OCI-LY7 (cell line): ENCODE data around the gene MALRD1. TPM values are rescaled to one million over a fixed set of nuclear protein-coding genes. Genes with fewer than 3 reads are reported as not detected.

Source experiments
- BruUV-seq: library from RNA; stranded (reverse); fragments of 400-500 nt; replicated peaks from 2 replicates; lab custom pipeline; 2021; lab: Mats Ljungman, UMichigan
- CTCF ChIA-PET: fragments of 300-600 bp; sonication (Branson Sonifier 250); formaldehyde crosslinking; loops from one replicate; lab custom pipeline; 2022; ENCODE audit warnings: antibody characterized with exemption; ENCODE audit not compliant: unreplicated experiment; lab: Charles Lee
- POLR2A ChIA-PET: fragments of 300-600 bp; sonication (Branson Sonifier 250); formaldehyde crosslinking; loops from one replicate; lab custom pipeline; 2022; ENCODE audit warnings: antibody characterized with exemption; lab: Charles Lee
- DNase-seq: peaks from one replicate; pipeline ENCODE4 v3.0.0-alpha.2; 2015; ENCODE audit warnings: low spot score
- H2AFZ ChIP-seq: fragments of 200-600 bp; sonication (generic), shearing (Covaris generic); 2 replicates; pipeline ENCODE4 v1.6.1; 2014; ENCODE audit warnings: mild to moderate bottlenecking, antibody characterized with exemption, low read length, moderate library complexity
- H3K27ac ChIP-seq: fragments of 200-600 bp; sonication (generic); 2 replicates; pipeline ENCODE4 v1.5.1; 2014; ENCODE audit warnings: mixed run types, low read depth, mild to moderate bottlenecking, moderate library complexity, low read length, inconsistent platforms; ENCODE audit not compliant: poor library complexity, severe bottlenecking
- H3K36me3 ChIP-seq: fragments of 200-600 bp; sonication (generic); 2 replicates; pipeline ENCODE4 v1.6.1; 2014; ENCODE audit warnings: mild to moderate bottlenecking, antibody characterized with exemption, low read length, moderate library complexity, mixed read lengths; ENCODE audit not compliant: insufficient read depth
- H3K4me1 ChIP-seq: fragments of 200-600 bp; sonication (generic); 2 replicates; pipeline ENCODE4 v1.5.1; 2014; ENCODE audit warnings: mild to moderate bottlenecking, low read length; ENCODE audit not compliant: insufficient read depth, poor library complexity, severe bottlenecking
- H3K4me2 ChIP-seq: fragments of 200-600 bp; sonication (generic); 2 replicates; pipeline ENCODE4 v1.6.1; 2014; ENCODE audit warnings: mild to moderate bottlenecking, low read length
- H3K4me3 ChIP-seq: fragments of 200-600 bp; sonication (generic); 2 replicates; pipeline ENCODE4 v1.5.1; 2014; ENCODE audit warnings: mild to moderate bottlenecking, low read depth, low read length; ENCODE audit not compliant: poor library complexity, severe bottlenecking
- H3K79me2 ChIP-seq: fragments of 200-600 bp; sonication (generic); 2 replicates; pipeline ENCODE4 v1.6.1; 2016; ENCODE audit warnings: low read depth, mild to moderate bottlenecking, low read length, moderate library complexity, mixed read lengths; ENCODE audit not compliant: insufficient read depth
- H3K9me2 ChIP-seq: fragments of 200-600 bp; sonication (generic); 2 replicates; pipeline ENCODE4 v1.6.1; 2016; ENCODE audit warnings: mild to moderate bottlenecking, low read length, mixed read lengths; ENCODE audit not compliant: insufficient read depth
- H3K9me3 ChIP-seq: fragments of 200-600 bp; sonication (generic); 2 replicates; pipeline ENCODE4 v1.6.1; 2014; ENCODE audit warnings: mild to moderate bottlenecking, mixed run types, low read length, mixed read lengths
- H4K20me1 ChIP-seq: fragments of 200-600 bp; sonication (generic); 2 replicates; pipeline ENCODE4 v1.6.1; 2014; ENCODE audit warnings: mild to moderate bottlenecking, antibody characterized with exemption, low read length, moderate library complexity, mixed read lengths; ENCODE audit not compliant: insufficient read depth
- EZH2phosphoT487 ChIP-seq: fragments of 200-600 bp; sonication (generic); IDR thresholded peaks from 2 replicates; pipeline ENCODE4 v1.6.1; 2018; ENCODE audit warnings: low read depth, borderline replicate concordance, mild to moderate bottlenecking, mixed run types, antibody characterized with exemption, low read length, moderate library complexity, mixed read lengths
- intact Hi-C: fragments of 100-400 bp; cut with micrococcal nuclease; formaldehyde crosslinking; loops from one replicate; pipeline ENCODE4 v1.10.0; 2022; ENCODE audit not compliant: unreplicated experiment
- total RNA-seq, 2 experiments: library from RNA; depleted of rRNA in 1 of 2; stranded (reverse); fragments of >200 nt in 1 of 2; shearing (Covaris generic) in 1 of 2; gene quantifications; 2 replicates each; pipeline ENCODE4 v1.2.3, GENCODE V29; 2014 to 2022
- TF ChIP-seq, protein P1 (sequence below): fragments of 200-600 bp; sonication (generic); conservative IDR thresholded peaks from 2 replicates; pipeline ENCODE4 v1.5.1; 2014; ENCODE audit warnings: mild to moderate bottlenecking, antibody characterized with exemption, low read length, moderate library complexity, mixed read lengths

MALRD1 gene
- total RNA-seq, 2 experiments from 2014 or later, result not detected

DNA sequence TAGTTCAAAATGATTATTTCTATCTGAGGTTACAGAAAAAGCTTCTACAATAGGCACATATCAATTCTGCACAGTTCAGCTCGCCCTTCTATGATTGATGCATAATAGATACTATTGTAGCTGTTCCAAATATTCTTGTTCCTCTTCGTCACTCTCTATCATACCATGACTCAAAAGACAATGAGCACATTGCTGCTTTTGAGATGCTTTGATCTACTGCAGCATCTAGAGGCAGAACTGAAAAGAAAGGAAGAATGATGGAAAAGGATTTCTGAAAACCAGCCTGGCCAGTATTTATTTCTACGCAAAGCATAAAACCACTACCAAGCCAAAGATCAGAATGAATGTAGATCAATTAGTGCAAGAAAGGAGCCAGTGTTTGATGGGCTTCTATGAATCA, 708.3 kb downstream of the MALRD1 start:
- intact Hi-C loops, result no loop called here

DNA sequence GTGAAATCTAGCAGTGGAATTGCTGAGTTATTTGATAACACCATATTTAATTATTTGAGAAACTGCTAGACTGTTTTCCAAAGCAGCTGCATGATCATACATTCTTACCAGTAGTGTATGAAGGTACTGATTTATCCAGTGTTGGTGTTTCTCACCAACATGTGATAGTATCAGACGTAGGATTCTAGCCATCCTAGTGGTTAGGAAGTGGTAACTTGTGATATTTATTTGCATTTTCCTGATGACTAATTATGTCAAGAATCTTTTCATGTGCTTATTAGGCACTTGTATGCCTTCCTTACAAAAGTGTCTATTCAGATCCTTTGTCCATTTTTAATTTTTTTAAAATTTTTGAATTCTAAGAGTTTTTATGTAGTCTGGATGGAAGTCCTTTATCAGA, 713.4 kb downstream of the MALRD1 start:
- CTCF ChIA-PET, result no interaction called here
- POLR2A ChIA-PET, result no interaction called here

More for the DNA sequence above, 708.3 kb downstream of the MALRD1 start:
- H3K4me1 ChIP-seq, result no peaks in the 10 kb centered on the region
- H3K4me3 ChIP-seq, result no peak overlapping the region
- H3K36me3 ChIP-seq, result no peaks in the 10 kb centered on the region
- ChIA-PET CTCF (no interaction called here), POLR2A (no interaction called here)
- BruUV-seq, result no TSS peak
- H3K27ac ChIP-seq, result no peak overlapping the region
- no peak for DNase-seq
- no peak overlapping the region for H3K4me2 ChIP-seq
- no peaks in the 10 kb centered on the region for H3K9me2 ChIP-seq
- TF ChIP-seq EZH2phosphoT487, result no peak
- TF ChIP-seq, protein P1, sequence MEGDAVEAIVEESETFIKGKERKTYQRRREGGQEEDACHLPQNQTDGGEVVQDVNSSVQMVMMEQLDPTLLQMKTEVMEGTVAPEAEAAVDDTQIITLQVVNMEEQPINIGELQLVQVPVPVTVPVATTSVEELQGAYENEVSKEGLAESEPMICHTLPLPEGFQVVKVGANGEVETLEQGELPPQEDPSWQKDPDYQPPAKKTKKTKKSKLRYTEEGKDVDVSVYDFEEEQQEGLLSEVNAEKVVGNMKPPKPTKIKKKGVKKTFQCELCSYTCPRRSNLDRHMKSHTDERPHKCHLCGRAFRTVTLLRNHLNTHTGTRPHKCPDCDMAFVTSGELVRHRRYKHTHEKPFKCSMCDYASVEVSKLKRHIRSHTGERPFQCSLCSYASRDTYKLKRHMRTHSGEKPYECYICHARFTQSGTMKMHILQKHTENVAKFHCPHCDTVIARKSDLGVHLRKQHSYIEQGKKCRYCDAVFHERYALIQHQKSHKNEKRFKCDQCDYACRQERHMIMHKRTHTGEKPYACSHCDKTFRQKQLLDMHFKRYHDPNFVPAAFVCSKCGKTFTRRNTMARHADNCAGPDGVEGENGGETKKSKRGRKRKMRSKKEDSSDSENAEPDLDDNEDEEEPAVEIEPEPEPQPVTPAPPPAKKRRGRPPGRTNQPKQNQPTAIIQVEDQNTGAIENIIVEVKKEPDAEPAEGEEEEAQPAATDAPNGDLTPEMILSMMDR, result no peak
- no peak overlapping the region for H2AFZ ChIP-seq
- H3K79me2 ChIP-seq, result no peaks in the 10 kb centered on the region
- H4K20me1 ChIP-seq, result no peaks in the 10 kb centered on the region
- H3K9me3 ChIP-seq, result no peaks in the 10 kb centered on the region

DNA sequence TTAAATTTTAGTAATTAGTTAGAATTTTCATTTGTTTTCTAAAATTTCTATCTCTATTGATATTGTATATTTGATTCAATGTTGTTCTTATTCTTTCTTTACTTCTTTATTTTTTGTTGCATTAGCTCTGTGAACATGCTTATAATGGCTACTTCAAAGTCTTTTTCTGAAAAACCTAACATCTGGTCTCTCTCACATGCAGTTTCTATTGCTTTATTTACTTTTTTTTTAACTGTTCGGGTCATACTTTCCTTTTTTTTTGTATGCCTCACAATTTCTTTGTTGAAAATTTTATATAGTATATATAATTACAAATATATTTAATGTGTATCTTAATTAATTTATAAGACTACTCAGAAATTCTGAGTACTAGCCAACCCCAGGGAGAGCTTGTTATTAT, 715.5 kb downstream of the MALRD1 start:
- Histone ChIP-seq H2AFZ (no peak overlapping the region), H3K27ac (no peak overlapping the region), H3K9me2 (no peaks in the 10 kb centered on the region), H3K4me3 (no peak overlapping the region), H3K4me1 (no peaks in the 10 kb centered on the region), H3K79me2 (no peaks in the 10 kb centered on the region), H4K20me1 (no peaks in the 10 kb centered on the region), H3K9me3 (no peaks in the 10 kb centered on the region), H3K36me3 (no peaks in the 10 kb centered on the region), H3K4me2 (no peak overlapping the region)
- CTCF ChIA-PET, result no interaction called here
- TF ChIP-seq, protein P1, result no peak
- no peak for TF ChIP-seq EZH2phosphoT487
- BruUV-seq, result no TSS peak
- DNase-seq, result no peak
- intact Hi-C loops, result no loop called here
- POLR2A ChIA-PET, result no interaction called here

More for the DNA sequence above, 713.4 kb downstream of the MALRD1 start:
- H2AFZ ChIP-seq, result no peak overlapping the region
- no peaks in the 10 kb centered on the region for H3K9me2 ChIP-seq
- TF ChIP-seq, protein P1, result no peak
- TF ChIP-seq EZH2phosphoT487, result no peak
- no peaks in the 10 kb centered on the region for H3K79me2 ChIP-seq
- no peak overlapping the region for H3K4me2 ChIP-seq
- H3K9me3 ChIP-seq, result no peaks in the 10 kb centered on the region
- H3K27ac ChIP-seq, result no peak overlapping the region
- no TSS peak for BruUV-seq
- H3K4me1 ChIP-seq, result no peaks in the 10 kb centered on the region
- H3K4me3 ChIP-seq, result no peak overlapping the region
- no peak for DNase-seq
- no peaks in the 10 kb centered on the region for H3K36me3 ChIP-seq
- intact Hi-C loops, result no loop called here
- H4K20me1 ChIP-seq, result no peaks in the 10 kb centered on the region
